ENCODE data around the gene PIK3CB. TPM values are rescaled to one million over a fixed set of nuclear protein-coding genes. Genes with fewer than 3 reads are reported as not detected.

PIK3CB gene
- total and polyA plus RNA-seq, 2 of the 8 experiments (the other 6 are each of a cell fraction or from before 2014, with no cell fraction given), result 8.3 to 35.2 TPM

DNA sequence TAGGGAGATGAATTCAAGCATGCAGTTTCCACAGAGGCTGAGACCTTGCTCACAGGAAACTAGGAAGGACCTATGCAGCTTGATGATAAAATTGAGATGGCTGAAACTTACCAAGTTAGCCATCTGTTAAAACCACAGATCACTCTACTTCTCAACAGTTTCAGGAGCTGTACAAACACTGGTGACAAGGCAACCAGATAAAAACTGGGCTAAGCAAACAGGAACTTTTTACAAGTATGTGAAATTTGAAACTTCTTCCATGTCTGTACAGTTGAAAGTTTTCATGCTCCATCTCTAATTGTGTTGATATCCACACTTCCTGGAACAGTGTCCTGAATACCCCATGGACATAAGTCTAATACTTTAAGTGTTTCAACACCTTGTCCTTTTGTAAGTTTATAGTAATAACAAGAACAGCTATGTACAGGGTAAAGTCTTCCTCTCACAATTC, 147.9 kb downstream of the PIK3CB start (continued):
- no peak for TF ChIP-seq ATF2 (IDR thresholded peaks at IDR 0.05; ENCODE audit: low read length)
- TF ChIP-seq KDM5A (IDR thresholded peaks at IDR 0.05; ENCODE audit: low read length), result no peak
- TF ChIP-seq ATF3 (IDR thresholded peaks at IDR 0.05; ENCODE audit: insufficient read depth, low read depth, low read length), result no peak
